Panc1 (cell line): Measurements from ENCODE around the gene LGALS12.
"Not testable (repeated sequence)": the region's sequence is repeated elsewhere in the genome, so short reads cannot be mapped to it uniquely, and the experiment has no call there.

ENCODE experiments used
- CTCF ChIP-seq: fragments of 450-650 bp; IDR thresholded peaks from 2 replicates; pipeline ENCODE4 v1.5.1; 2017; ENCODE audit warnings: mild to moderate bottlenecking
- POLR2AphosphoS5 ChIP-seq: IDR thresholded peaks from 2 replicates; pipeline ENCODE4 v1.6.1; 2012; ENCODE audit warnings: mild to moderate bottlenecking, low read depth, low read length, moderate library complexity
- REST ChIP-seq, 2 experiments: IDR thresholded peaks; 2 replicates each; pipeline ENCODE4 v1.6.1; 2011 to 2012; ENCODE audit warnings: low read depth in 2 of 2, control low read depth in 1 of 2, low read length in 1 of 2, mild to moderate bottlenecking in 1 of 2, moderate library complexity in 1 of 2; ENCODE audit not compliant: insufficient read depth in 1 of 2
- SIN3A ChIP-seq: IDR thresholded peaks from 2 replicates; pipeline ENCODE4 v1.6.1; 2012; ENCODE audit warnings: low read depth, mild to moderate bottlenecking, low read length, moderate library complexity, borderline replicate concordance; ENCODE audit not compliant: insufficient read depth

- TF ChIP-seq CTCF; REST (IDR thresholded peaks at IDR 0.05; ENCODE audit: insufficient read depth in 1 of 2, low read depth in 2 of 2, low read length in 1 of 2); SIN3A; POLR2AphosphoS5: not testable (repeated sequence)
These were observed 44.3 kb downstream of the LGALS12 start for GRCh38 chr11:63550156-63550700.
